GM10248 (cell line): ENCODE results near the gene OCSTAMP.

Source experiments
- CTCF ChIA-PET: fragments of 300-600 bp; sonication (Branson Sonifier 250); formaldehyde crosslinking; extraction: SDS; loops from one replicate; lab custom pipeline; 2021; ENCODE audit warnings: antibody characterized with exemption; lab: Yijun Ruan, JAX
- POLR2A ChIA-PET: fragments of 350-650 bp; sonication (Branson Sonifier 250); formaldehyde crosslinking; extraction: SDS; loops from one replicate; lab custom pipeline; 2020; ENCODE audit warnings: antibody characterized with exemption; lab: Yijun Ruan, JAX
- DNase-seq: peaks from one replicate; pipeline ENCODE4 v3.0.0; 2012; ENCODE audit errors: extremely low spot score
- TF ChIP-seq, protein P1 (sequence below): IDR thresholded peaks from 2 replicates; pipeline ENCODE4 v1.5.1; 2012; ENCODE audit warnings: mild to moderate bottlenecking, low read depth; ENCODE audit errors: extremely low read depth, missing control alignments, control extremely low read depth

The OCSTAMP gene

GRCh38 chr20:46581391-46581790 lies 30.9 kb upstream of the OCSTAMP start:
- ChIA-PET POLR2A (no interaction called here), CTCF (interaction anchor here (1.4 to 4.9 kb wide), 2 partner anchors 19 to 208 kb away, joined by 3 to 18 read pairs; no protein-coding TSS in a partner anchor)
- TF ChIP-seq, protein P1, sequence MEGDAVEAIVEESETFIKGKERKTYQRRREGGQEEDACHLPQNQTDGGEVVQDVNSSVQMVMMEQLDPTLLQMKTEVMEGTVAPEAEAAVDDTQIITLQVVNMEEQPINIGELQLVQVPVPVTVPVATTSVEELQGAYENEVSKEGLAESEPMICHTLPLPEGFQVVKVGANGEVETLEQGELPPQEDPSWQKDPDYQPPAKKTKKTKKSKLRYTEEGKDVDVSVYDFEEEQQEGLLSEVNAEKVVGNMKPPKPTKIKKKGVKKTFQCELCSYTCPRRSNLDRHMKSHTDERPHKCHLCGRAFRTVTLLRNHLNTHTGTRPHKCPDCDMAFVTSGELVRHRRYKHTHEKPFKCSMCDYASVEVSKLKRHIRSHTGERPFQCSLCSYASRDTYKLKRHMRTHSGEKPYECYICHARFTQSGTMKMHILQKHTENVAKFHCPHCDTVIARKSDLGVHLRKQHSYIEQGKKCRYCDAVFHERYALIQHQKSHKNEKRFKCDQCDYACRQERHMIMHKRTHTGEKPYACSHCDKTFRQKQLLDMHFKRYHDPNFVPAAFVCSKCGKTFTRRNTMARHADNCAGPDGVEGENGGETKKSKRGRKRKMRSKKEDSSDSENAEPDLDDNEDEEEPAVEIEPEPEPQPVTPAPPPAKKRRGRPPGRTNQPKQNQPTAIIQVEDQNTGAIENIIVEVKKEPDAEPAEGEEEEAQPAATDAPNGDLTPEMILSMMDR, result no peak
- DNase-seq, result no peak

GRCh38 chr20:46580613-46581205 lies 30.3 kb upstream of the OCSTAMP start:
- POLR2A ChIA-PET, result interaction anchor here (0.6 kb wide), 1 partner anchor 114 kb away, joined by 3 read pairs; no protein-coding TSS in a partner anchor
- CTCF ChIA-PET, result interaction anchor here (4.9 kb wide), 1 partner anchor 19 kb away, joined by 18 read pairs; no protein-coding TSS in a partner anchor
- no peak for DNase-seq
- TF ChIP-seq, protein P1, result no peak

DNA sequence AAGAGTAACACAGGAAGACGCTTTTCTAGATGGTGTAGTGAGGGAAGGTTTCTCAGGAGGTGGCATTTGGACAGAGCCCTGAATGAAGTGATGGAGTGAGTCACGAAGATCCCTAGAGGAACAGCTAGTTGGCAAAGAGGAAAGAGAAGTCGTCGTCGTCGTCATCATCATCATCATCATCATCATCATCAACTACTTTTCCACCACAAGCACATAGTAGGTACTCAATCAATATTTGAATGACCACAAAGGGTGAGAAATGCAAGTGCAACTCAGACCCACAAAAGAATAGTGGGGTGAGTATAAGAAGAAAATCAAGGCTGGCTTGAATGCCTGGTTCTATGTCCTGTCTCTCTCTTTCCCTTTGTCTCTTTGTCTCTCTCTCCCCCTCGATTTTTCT lies 28.3 kb upstream of the OCSTAMP start:
- TF ChIP-seq, protein P1, result no peak
- no peak for DNase-seq
- ChIA-PET CTCF (no interaction called here), POLR2A (no interaction called here)

DNA sequence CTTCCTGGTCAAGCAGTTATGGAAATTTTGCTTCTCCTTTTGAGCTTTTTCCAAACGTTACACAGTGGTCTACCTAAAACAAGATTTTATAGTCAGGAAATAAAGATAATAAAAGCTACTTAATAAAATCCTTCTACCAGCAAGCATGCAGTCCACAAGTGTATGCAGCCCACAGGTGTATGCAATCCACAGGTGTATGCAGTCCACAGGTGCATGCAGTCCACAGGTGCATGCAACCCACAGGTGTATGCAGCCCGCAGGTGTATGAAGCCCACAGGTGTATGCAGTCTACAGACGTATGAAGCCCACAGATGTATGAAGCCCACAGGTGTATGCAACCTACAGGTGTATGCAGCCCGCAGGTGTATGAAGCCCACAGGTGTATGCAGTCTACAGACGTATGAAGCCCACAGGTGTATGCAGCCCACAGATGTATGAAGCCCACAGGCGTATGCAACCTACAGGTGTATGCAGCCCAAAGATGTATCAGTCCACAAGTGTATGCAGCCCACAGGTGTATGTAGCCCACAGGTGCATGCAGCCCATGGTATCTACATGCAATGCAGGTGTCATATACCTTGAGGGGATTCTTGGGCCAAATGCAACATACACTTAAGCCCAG lies 26.4 kb upstream of the OCSTAMP start:
- TF ChIP-seq, protein P1, result no peak
- ChIA-PET CTCF (interaction anchor here (1.1 to 1.3 kb wide), 3 partner anchors 10 to 104 kb away, joined by 3 to 4 read pairs (median 3); no protein-coding TSS in a partner anchor), POLR2A (no interaction called here)
- no peak for DNase-seq

- ChIA-PET POLR2A (no interaction called here), CTCF (interaction anchor here (1.1 to 1.6 kb wide), 4 partner anchors 9 to 104 kb away, joined by 3 to 5 read pairs (median 4); no protein-coding TSS in a partner anchor)
- no peak for DNase-seq
- TF ChIP-seq, protein P1, result no peak
Observed at GRCh38 chr20:46575937-46576461, 25.5 kb upstream of the OCSTAMP start.

DNA sequence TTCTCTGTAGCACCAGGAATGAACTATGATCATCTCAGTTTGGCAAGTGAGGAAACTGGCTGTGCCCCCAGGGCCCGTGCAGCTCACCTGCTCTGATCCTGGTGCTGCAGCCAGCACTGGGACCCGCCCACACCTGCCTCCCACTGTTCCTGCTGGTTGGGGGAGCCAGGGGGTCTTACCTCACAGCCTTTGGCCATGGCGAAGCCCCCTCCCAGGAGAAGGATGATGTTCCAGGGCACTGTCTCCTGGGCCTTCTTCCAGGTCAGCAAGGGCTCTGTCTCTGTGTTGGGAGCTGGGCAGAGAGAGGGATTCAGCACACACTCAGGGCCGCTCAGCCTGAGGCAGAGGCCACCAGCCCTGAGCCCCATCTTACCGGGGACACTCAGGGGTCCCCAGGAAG lies 24.9 kb upstream of the OCSTAMP start:
- TF ChIP-seq, protein P1, result no peak
- DNase-seq, result no peak
- ChIA-PET CTCF (interaction anchor here (1.0 to 1.6 kb wide), 2 partner anchors 11 to 14 kb away, joined by 4 to 5 read pairs; no protein-coding TSS in a partner anchor), POLR2A (no interaction called here)
